ENCODE results near the gene UBE2H.
"Not testable (repeated sequence)": the region's sequence is repeated elsewhere in the genome, so short reads cannot be mapped to it uniquely, and the experiment has no call there.

Gene UBE2H

GRCh38 chr7:129952653-129953560, at the start of gene UBE2H:
Gene UBE2H (minus strand): TSS chr7:129952960. CDS start chr7:129952555, 405 bp downstream.
- FAIRE-seq, result no peak

GRCh38 chr7:129998446-129998845, 45.7 kb upstream of the UBE2H start:
- no peak for FAIRE-seq

- no peak for FAIRE-seq
These were observed 44.5 kb upstream of the UBE2H start for GRCh38 chr7:129997285-129997684.

GRCh38 chr7:129993275-129993674, 40.5 kb upstream of the UBE2H start:
- FAIRE-seq, result no peak

GRCh38 chr7:129990403-129991192, 37.8 kb upstream of the UBE2H start:
- FAIRE-seq, result no peak

GRCh38 chr7:129989466-129989865, 36.7 kb upstream of the UBE2H start:
- no peak for FAIRE-seq

GRCh38 chr7:129986600-129986999, 33.8 kb upstream of the UBE2H start:
- no peak for FAIRE-seq

GRCh38 chr7:129980667-129981066, 27.9 kb upstream of the UBE2H start:
- FAIRE-seq, result no peak

- FAIRE-seq, result no peak
These were observed 22.5 kb upstream of the UBE2H start for GRCh38 chr7:129975309-129975708.

GRCh38 chr7:129970816-129971215, 18.1 kb upstream of the UBE2H start:
- FAIRE-seq, result no peak

GRCh38 chr7:129969881-129970446, 17.2 kb upstream of the UBE2H start:
- no peak for FAIRE-seq

- no peak for FAIRE-seq
These were observed 16.0 kb upstream of the UBE2H start for GRCh38 chr7:129968592-129969383.

- not testable (repeated sequence) for FAIRE-seq
These were observed 7.4 kb upstream of the UBE2H start for GRCh38 chr7:129960204-129960475.

GRCh38 chr7:129959471-129960203, 6.9 kb upstream of the UBE2H start:
- no peak for FAIRE-seq

GRCh38 chr7:129958643-129959470, 6.1 kb upstream of the UBE2H start:
- no peak for FAIRE-seq

- no peak for FAIRE-seq
These were observed 3.3 kb upstream of the UBE2H start for GRCh38 chr7:129955993-129956543.

GRCh38 chr7:129952086-129952652, 591 bp downstream of the UBE2H start:
- no peak for FAIRE-seq

GRCh38 chr7:129951226-129952085, 1.3 kb downstream of the UBE2H start:
- no peak for FAIRE-seq

- FAIRE-seq, result no peak
These were observed 1.9 kb downstream of the UBE2H start for GRCh38 chr7:129950933-129951225.

All from colon (tissue), 2 donors.